GM19463 (cell line): ENCODE data around the gene PTPRJ.

ENCODE experiments used
- ATAC-seq: cut with Tn5 transposase; IDR thresholded peaks from one replicate; pipeline ENCODE4 v1.9.1; 2021; ENCODE audit warnings: mild to moderate bottlenecking, moderate library complexity; ENCODE audit not compliant: unreplicated experiment

Gene PTPRJ

GRCh38 chr11:48090174-48090573 is 109.8 kb downstream of the PTPRJ start:
- no peak for ATAC-seq

- no peak for ATAC-seq
Observed at GRCh38 chr11:48091426-48092102, 111.2 kb downstream of the PTPRJ start.

DNA sequence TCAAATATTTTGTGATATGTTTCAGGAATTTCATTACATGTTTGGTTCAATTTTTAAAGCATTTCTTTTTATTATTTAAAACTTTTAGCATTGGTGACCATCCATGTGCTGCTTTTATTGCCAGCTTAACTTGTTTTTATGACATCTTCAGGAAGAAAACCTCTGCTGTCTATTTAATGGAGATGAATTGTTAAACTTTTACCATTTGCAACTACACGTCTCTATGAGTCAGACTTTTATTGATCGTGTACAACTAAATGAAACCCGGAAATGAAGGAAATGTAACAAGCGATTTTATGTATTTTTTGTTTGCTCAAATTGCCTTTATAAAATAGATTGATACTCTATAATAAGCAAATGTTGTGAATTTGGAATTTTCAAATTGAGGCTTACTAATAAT is 113.0 kb downstream of the PTPRJ start:
- no peak for ATAC-seq

DNA sequence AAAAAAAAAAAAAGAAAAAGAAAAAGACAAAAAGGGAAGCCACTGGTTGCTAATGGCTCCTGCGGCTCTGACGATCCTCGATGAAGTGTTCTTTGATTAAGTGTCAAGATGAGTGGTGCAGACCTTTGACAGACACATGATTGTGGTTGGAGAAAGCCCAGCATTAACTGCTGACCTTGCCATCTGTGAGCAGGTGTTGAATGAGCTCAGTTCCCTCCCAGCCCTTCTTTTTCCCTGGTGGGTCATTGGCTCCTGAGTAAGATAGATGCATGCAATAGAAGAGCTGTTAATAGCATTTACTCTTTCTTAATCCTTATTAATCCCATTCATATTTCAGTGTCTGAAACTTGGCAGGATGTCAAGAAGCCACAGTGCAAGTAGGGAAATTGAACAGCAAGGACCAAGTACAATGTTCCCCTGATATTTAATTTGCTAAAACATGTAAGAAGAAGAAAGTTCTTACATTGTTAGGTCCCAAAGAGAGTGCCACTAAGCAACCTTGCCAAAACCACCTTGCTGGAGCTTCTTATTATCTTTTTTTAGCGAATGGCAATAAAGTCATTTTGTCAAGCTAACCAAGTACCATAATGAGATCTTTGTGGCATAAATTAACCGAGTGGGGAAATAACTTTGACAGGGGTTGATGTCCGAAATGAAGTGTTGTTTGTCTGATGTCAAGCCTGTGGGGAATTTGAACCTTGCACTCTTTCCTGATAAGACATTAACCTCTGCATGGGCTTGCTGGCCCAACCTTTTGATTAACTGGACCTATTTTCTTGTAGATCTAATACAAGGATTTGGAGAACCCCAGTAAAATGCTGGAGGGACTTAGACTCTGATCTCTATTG is 113.7 kb downstream of the PTPRJ start:
- peak; percentile 78 for ATAC-seq

GRCh38 chr11:48094643-48095339 is 114.4 kb downstream of the PTPRJ start:
- ATAC-seq: no peak

DNA sequence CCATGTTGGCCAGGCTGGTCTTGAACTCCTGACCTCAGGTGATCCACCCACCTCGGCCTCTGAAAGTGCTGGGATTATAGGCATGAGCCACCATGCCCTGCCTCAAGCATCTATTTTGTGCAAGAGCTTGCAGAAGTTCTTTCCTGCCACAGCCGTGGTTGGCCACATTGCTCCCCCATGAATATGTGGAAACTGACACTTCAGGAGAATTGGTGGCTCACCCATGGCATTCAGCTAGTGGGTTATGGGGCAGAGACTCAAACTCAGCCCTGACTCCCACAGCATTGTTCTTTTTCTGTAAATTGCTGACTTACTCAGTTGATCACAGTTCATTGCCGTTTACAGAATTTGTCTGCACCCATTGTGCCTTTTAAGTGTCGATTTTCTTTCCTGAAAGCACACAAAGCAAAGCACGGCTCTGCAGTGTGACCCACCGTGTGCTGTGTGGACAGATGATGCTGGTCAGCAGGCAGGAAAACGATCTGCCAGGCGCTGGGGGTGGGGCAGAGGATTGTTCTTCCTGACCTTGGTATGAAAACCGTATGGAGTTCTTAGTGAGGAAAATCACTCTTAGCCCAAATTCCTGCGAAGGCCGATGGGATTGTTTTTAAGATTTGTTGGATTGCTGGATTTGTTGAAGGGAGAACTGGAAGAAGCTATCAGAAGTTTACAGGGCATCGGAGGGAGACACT is 115.6 kb downstream of the PTPRJ start:
- ATAC-seq: no peak

GRCh38 chr11:48096588-48097525 is 116.5 kb downstream of the PTPRJ start:
- no peak for ATAC-seq

DNA sequence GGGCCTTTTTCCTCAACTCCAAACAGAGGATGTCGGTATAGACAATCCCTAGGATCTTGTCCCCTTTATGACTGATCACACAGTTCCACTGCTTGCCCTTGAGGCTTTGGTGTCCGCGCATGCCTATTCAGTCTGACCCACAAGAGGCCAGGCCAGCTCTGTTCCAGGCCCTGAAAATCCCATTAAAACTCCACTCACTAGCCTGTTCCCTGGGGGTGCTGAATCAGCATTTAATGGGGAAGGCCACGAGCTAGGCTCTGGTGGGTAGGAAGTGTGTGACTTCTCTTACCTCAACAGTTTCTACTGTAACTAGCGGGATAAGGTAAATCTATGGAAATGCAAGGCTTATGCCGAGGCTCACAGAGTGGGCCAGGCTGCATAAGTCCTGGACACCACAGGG is 117.7 kb downstream of the PTPRJ start:
- ATAC-seq: no peak

GRCh38 chr11:48099916-48100446 is 119.6 kb downstream of the PTPRJ start:
- ATAC-seq: no peak

- no peak for ATAC-seq
Observed at GRCh38 chr11:48101044-48101733, 120.8 kb downstream of the PTPRJ start.

DNA sequence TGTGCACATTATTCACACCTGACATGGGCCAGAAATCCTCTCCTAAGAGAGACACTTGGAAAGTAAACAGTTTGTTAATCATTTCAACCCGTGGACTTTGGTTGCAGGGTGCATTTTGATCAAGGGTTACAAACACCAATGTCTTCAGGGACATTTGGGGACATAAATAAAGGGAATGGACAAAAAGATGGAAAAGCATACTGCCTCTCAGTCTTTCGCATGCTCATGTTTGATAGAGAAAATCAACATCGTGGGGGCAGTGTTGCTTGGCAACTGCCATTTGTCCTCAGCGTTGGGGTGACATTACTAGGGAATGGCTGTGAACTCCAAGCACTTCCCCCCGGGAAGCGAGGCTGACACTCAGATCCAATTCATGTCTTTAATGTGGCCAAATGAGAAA is 121.6 kb downstream of the PTPRJ start:
- no peak for ATAC-seq

- no peak for ATAC-seq
Observed at GRCh38 chr11:48103621-48104567, 123.5 kb downstream of the PTPRJ start.

DNA sequence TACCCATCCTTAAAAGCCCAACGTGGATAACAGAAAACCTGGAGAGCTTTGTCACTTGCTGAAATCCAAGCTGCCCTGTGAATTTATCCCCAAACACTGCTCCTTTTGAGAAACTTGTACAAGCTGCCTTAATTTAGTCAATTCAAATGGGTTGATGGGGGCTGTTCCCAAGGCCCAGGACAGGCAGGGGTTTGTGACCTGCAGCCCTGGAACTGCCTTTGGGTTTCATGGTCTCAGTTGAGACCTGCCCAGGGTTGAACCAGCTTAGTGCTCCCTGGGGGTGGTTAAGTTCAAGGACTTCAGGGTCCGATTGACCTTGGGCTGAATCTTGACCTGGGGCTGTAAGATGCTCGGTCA is 124.2 kb downstream of the PTPRJ start:
- ATAC-seq: no peak

- ATAC-seq: no peak
Observed at GRCh38 chr11:48105096-48105990, 125.0 kb downstream of the PTPRJ start.

- ATAC-seq: no peak
Observed at GRCh38 chr11:48106166-48106565, 125.8 kb downstream of the PTPRJ start.

- peak; percentile 86 for ATAC-seq
Observed at GRCh38 chr11:48107188-48107704, 126.9 kb downstream of the PTPRJ start.
